ENCODE results near the gene PXDC1.
"Not testable (repeated sequence)": the region's sequence is repeated elsewhere in the genome, so short reads cannot be mapped to it uniquely, and the experiment has no call there.

The PXDC1 gene

GRCh38 chr6:3714111-3714510 lies 37.4 kb downstream of the PXDC1 start:
- DNase-seq (ENCODE audit: low read depth in 1 of 2, low spot score in 1 of 2), result no peak

GRCh38 chr6:3712827-3713665 lies 38.5 kb downstream of the PXDC1 start:
- DNase-seq (ENCODE audit: low read depth in 1 of 2, low spot score in 1 of 2), result no peak

- no peak for DNase-seq (ENCODE audit: low read depth in 1 of 2, low spot score in 1 of 2)
These were observed 39.7 kb downstream of the PXDC1 start for GRCh38 chr6:3711776-3712175.

GRCh38 chr6:3710403-3710802 lies 41.1 kb downstream of the PXDC1 start:
- no peak for DNase-seq (ENCODE audit: low read depth in 1 of 2, low spot score in 1 of 2)

GRCh38 chr6:3708540-3708939 lies 43.0 kb downstream of the PXDC1 start:
- no peak for DNase-seq (ENCODE audit: low read depth in 1 of 2, low spot score in 1 of 2)

- DNase-seq (ENCODE audit: low read depth in 1 of 2, low spot score in 1 of 2), result no peak
These were observed 43.6 kb downstream of the PXDC1 start for GRCh38 chr6:3707751-3708412.

- no peak for DNase-seq (ENCODE audit: low read depth in 1 of 2, low spot score in 1 of 2)
These were observed 44.5 kb downstream of the PXDC1 start for GRCh38 chr6:3707024-3707423.

GRCh38 chr6:3706547-3706946 lies 45.0 kb downstream of the PXDC1 start:
- DNase-seq (ENCODE audit: low read depth in 1 of 2, low spot score in 1 of 2), result no peak

GRCh38 chr6:3701631-3702030 lies 49.9 kb downstream of the PXDC1 start:
- DNase-seq (ENCODE audit: low read depth in 1 of 2, low spot score in 1 of 2), result no peak

GRCh38 chr6:3699231-3699630 lies 52.3 kb downstream of the PXDC1 start:
- no peak for DNase-seq (ENCODE audit: low read depth in 1 of 2, low spot score in 1 of 2)

GRCh38 chr6:3698021-3698420 lies 53.5 kb downstream of the PXDC1 start:
- DNase-seq (ENCODE audit: low read depth in 1 of 2, low spot score in 1 of 2), result no peak

- no peak for DNase-seq (ENCODE audit: low read depth in 1 of 2, low spot score in 1 of 2)
These were observed 53.9 kb downstream of the PXDC1 start for GRCh38 chr6:3697609-3698008.

- no peak for DNase-seq (ENCODE audit: low read depth in 1 of 2, low spot score in 1 of 2)
These were observed 54.9 kb downstream of the PXDC1 start for GRCh38 chr6:3696525-3697088.

- no peak for DNase-seq (ENCODE audit: low read depth in 1 of 2, low spot score in 1 of 2)
These were observed 56.3 kb downstream of the PXDC1 start for GRCh38 chr6:3695065-3695817.

- DNase-seq (ENCODE audit: low read depth in 1 of 2, low spot score in 1 of 2), result no peak
These were observed 57.7 kb downstream of the PXDC1 start for GRCh38 chr6:3693831-3694230.

GRCh38 chr6:3690506-3690905 lies 61.0 kb downstream of the PXDC1 start:
- no peak for DNase-seq (ENCODE audit: low read depth in 1 of 2, low spot score in 1 of 2)

GRCh38 chr6:3687847-3688246 lies 63.7 kb downstream of the PXDC1 start:
- DNase-seq (ENCODE audit: low read depth in 1 of 2, low spot score in 1 of 2), result no peak

GRCh38 chr6:3683331-3683730 lies 68.2 kb downstream of the PXDC1 start:
- no peak for DNase-seq (ENCODE audit: low read depth in 1 of 2, low spot score in 1 of 2)

- no peak for DNase-seq (ENCODE audit: low read depth in 1 of 2, low spot score in 1 of 2)
These were observed 72.6 kb downstream of the PXDC1 start for GRCh38 chr6:3678946-3679345.

- DNase-seq (ENCODE audit: low read depth in 1 of 2, low spot score in 1 of 2), result not testable (repeated sequence)
These were observed 73.8 kb downstream of the PXDC1 start for GRCh38 chr6:3677751-3678150.

GRCh38 chr6:3677351-3677750 lies 74.2 kb downstream of the PXDC1 start:
- not testable (repeated sequence) for DNase-seq (ENCODE audit: low read depth in 1 of 2, low spot score in 1 of 2)
